ENCODE measurements around the gene FAM107A. TPM values are rescaled to one million over a fixed set of nuclear protein-coding genes. Genes with fewer than 3 reads are reported as not detected.

FAM107A gene
- total RNA-seq, 4 donors from 2014 or later: 62.3 to 137 (median 83.3) TPM

GRCh38 chr3:58594117-58594516 is 16.9 kb upstream of the FAM107A start:
- Histone ChIP-seq H3K36me3 (no peaks in the 10 kb centered on the region), H3K4me3 (replicated peaks in 1 of 3) (no peak overlapping the region), H3K4me1 (no peaks in the 10 kb centered on the region), H3K27me3 (no peaks in the 10 kb centered on the region), H3K9me3 (no peaks in the 10 kb centered on the region), H3K27ac (no peak overlapping the region)
- intact Hi-C loops (cut with DNase I): no loop called here
- 82 to 88% methylated on average over 5 of the region's 5 CpGs for WGBS, 2 donors
- no peak for TF ChIP-seq POLR2A (IDR thresholded peaks at IDR 0.05)
- TF ChIP-seq, protein P1, sequence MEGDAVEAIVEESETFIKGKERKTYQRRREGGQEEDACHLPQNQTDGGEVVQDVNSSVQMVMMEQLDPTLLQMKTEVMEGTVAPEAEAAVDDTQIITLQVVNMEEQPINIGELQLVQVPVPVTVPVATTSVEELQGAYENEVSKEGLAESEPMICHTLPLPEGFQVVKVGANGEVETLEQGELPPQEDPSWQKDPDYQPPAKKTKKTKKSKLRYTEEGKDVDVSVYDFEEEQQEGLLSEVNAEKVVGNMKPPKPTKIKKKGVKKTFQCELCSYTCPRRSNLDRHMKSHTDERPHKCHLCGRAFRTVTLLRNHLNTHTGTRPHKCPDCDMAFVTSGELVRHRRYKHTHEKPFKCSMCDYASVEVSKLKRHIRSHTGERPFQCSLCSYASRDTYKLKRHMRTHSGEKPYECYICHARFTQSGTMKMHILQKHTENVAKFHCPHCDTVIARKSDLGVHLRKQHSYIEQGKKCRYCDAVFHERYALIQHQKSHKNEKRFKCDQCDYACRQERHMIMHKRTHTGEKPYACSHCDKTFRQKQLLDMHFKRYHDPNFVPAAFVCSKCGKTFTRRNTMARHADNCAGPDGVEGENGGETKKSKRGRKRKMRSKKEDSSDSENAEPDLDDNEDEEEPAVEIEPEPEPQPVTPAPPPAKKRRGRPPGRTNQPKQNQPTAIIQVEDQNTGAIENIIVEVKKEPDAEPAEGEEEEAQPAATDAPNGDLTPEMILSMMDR (IDR thresholded peaks at IDR 0.05): no peak
- no peak for DNase-seq

GRCh38 chr3:58591517-58592510 is 14.6 kb upstream of the FAM107A start:
- Histone ChIP-seq H3K9me3 (no peaks in the 10 kb centered on the region), H3K4me3 (replicated peaks in 1 of 3) (no peak overlapping the region), H3K36me3 (no peaks in the 10 kb centered on the region), H3K4me1 (peaks cover 2 to 4% of the 10 kb centered on the region in 2 donors), H3K27ac (no peak overlapping the region), H3K27me3 (no peaks in the 10 kb centered on the region)
- TF ChIP-seq, protein P1 (IDR thresholded peaks at IDR 0.05): no peak
- no peak for TF ChIP-seq POLR2A (IDR thresholded peaks at IDR 0.05)
- 81 to 88% methylated on average over 6 of the region's 6 CpGs for WGBS, 2 donors
- intact Hi-C loops (cut with DNase I): no loop called here
- no peak for DNase-seq

GRCh38 chr3:58588030-58588614 is 10.9 kb upstream of the FAM107A start:
- 60 to 68% methylated on average over 3 of the region's 3 CpGs for WGBS, 2 donors
- intact Hi-C loops (cut with DNase I): no loop called here

DNA sequence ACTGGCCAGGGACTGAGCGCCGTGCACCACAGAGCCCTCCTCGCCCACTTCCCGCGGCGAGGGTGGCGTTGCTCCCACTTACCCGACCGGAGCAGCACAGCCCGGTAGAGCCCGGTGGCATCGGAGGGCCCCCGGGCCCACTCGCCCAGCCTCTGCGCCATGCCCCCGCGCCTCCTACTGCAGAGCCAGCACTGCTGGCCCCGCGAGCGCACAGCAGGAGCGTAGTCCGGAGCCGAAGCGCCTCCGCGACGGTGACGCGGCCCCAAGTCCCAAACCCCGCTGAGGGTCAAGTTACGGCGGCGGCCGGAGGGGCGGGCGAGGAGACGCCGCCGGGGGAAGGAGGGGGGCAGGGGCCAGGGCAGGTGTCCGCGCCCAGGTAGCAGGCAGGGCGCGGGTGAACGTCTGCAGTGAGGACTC is 9.6 kb upstream of the FAM107A start:
- H3K9me3 ChIP-seq: no peaks in the 10 kb centered on the region
- WGBS, 2 donors: 11 to 13% methylated on average over 14 to 26 of the region's 44 CpGs
- DNase-seq: peak; percentile 48 to 58
- no peaks in the 10 kb centered on the region for H3K36me3 ChIP-seq
- intact Hi-C loops (cut with DNase I): no loop called here
- peak overlapping the region in 2 of 3 donors; percentile 88 to 90 for H3K27ac ChIP-seq
- TF ChIP-seq, protein P1 (IDR thresholded peaks at IDR 0.05): no peak
- peak in 1 of 2 donors; percentile 43 for TF ChIP-seq POLR2A (IDR thresholded peaks at IDR 0.05)
- H3K4me1 ChIP-seq: peaks cover 25 to 42% of the 10 kb centered on the region in 2 donors
- H3K4me3 ChIP-seq (replicated peaks in 1 of 3): peak overlapping the region in 1 of 3 donors; percentile 21
- no peaks in the 10 kb centered on the region for H3K27me3 ChIP-seq

More at GRCh38 chr3:58588030-58588614, 10.9 kb upstream of the FAM107A start:
- H3K27me3 ChIP-seq: no peaks in the 10 kb centered on the region
- TF ChIP-seq POLR2A (IDR thresholded peaks at IDR 0.05): no peak
- TF ChIP-seq, protein P1 (IDR thresholded peaks at IDR 0.05): no peak
- no peaks in the 10 kb centered on the region for H3K36me3 ChIP-seq
- DNase-seq: peak in 1 of 2 donors; percentile 38
- H3K4me1 ChIP-seq: peaks cover 15 to 29% of the 10 kb centered on the region in 2 donors
- no peak overlapping the region for H3K27ac ChIP-seq
- H3K9me3 ChIP-seq: no peaks in the 10 kb centered on the region
- H3K4me3 ChIP-seq (replicated peaks in 1 of 3): no peak overlapping the region

All from thyroid gland (tissue), 4 donors.